Measurements from ENCODE around the gene COPS3.

Gene COPS3

GRCh38 chr17:17201907-17202306 lies 79.1 kb downstream of the COPS3 start:
- CTCF ChIA-PET = interaction anchor here (0.6 kb wide), 1 partner anchor 49 kb away, joined by 6 read pairs; no protein-coding TSS in a partner anchor
- TF ChIP-seq, protein P1, sequence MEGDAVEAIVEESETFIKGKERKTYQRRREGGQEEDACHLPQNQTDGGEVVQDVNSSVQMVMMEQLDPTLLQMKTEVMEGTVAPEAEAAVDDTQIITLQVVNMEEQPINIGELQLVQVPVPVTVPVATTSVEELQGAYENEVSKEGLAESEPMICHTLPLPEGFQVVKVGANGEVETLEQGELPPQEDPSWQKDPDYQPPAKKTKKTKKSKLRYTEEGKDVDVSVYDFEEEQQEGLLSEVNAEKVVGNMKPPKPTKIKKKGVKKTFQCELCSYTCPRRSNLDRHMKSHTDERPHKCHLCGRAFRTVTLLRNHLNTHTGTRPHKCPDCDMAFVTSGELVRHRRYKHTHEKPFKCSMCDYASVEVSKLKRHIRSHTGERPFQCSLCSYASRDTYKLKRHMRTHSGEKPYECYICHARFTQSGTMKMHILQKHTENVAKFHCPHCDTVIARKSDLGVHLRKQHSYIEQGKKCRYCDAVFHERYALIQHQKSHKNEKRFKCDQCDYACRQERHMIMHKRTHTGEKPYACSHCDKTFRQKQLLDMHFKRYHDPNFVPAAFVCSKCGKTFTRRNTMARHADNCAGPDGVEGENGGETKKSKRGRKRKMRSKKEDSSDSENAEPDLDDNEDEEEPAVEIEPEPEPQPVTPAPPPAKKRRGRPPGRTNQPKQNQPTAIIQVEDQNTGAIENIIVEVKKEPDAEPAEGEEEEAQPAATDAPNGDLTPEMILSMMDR (conservative IDR thresholded peaks at IDR 0.05; ENCODE audit: low read depth) = no peak
- POLR2A ChIA-PET (ENCODE audit: low non-redundant PET) = no interaction called here
- no peak overlapping the region for H3K27ac ChIP-seq
- no peak for DNase-seq (ENCODE audit: low spot score)

GRCh38 chr17:17201271-17201670 lies 79.8 kb downstream of the COPS3 start:
- ChIA-PET POLR2A (ENCODE audit: low non-redundant PET) (interaction anchor here (0.7 kb wide), 1 partner anchor 10 kb away, joined by 6 read pairs; no protein-coding TSS in a partner anchor), CTCF (interaction anchor here (0.8 kb wide), 1 partner anchor 18 kb away, joined by 5 read pairs; no protein-coding TSS in a partner anchor)
- H3K27ac ChIP-seq = no peak overlapping the region
- DNase-seq (ENCODE audit: low spot score) = no peak
- TF ChIP-seq, protein P1 (conservative IDR thresholded peaks at IDR 0.05; ENCODE audit: low read depth) = no peak

DNA sequence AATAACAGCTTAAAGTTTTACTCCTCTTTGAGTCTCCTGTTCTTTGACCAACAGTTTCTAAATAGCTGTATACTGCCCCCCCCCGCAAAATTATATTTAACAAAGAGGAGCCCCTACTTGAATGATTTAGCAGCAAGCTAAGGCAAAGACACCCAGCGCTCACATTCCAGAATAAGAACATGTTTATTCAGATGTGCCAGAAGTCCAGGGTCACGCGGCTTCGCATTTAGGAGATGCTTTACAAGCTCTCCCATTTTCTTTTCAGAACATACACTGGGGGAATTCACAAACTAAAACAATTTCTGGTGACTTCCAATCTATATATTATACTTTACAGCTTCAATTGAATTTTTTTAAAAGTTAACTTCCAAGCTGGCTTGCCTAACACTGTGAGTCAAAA lies 80.2 kb downstream of the COPS3 start:
- POLR2A ChIA-PET (ENCODE audit: low non-redundant PET) = interaction anchor here (0.7 kb wide), 1 partner anchor 9 kb away, joined by 6 read pairs; no protein-coding TSS in a partner anchor
- H3K27ac ChIP-seq = no peak overlapping the region
- TF ChIP-seq, protein P1 (conservative IDR thresholded peaks at IDR 0.05; ENCODE audit: low read depth) = no peak
- no peak for DNase-seq (ENCODE audit: low spot score)
- CTCF ChIA-PET = interaction anchor here (0.6 to 0.9 kb wide), 3 partner anchors 17 to 541 kb away, joined by 3 to 5 read pairs (median 5); no protein-coding TSS in a partner anchor

DNA sequence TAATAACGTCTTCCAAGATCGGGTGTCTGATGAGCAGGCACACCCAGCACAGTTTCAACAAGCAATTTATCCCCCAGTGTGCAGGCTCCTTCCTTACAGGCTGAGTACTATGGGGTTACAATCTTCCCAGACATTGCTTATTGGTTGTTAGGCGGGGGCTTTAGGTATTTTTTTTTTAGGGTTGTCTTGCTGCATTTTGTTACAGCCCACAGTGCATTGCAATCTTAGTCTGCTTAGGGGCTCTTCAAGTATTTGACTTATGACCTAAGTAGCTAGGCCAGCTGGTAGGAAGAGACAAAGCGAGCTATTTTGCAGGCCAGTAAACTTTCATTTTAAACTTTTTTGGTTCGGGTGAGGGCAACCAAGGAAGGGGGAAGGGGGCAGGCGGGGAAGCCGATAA lies 80.7 kb downstream of the COPS3 start:
- TF ChIP-seq, protein P1 (conservative IDR thresholded peaks at IDR 0.05; ENCODE audit: low read depth) = no peak
- ChIA-PET CTCF (interaction anchor here (0.6 to 0.9 kb wide), 2 partner anchors 27 to 541 kb away, joined by 3 to 5 read pairs; no protein-coding TSS in a partner anchor), POLR2A (ENCODE audit: low non-redundant PET) (no interaction called here)
- H3K27ac ChIP-seq = no peak overlapping the region
- no peak for DNase-seq (ENCODE audit: low spot score)

DNA sequence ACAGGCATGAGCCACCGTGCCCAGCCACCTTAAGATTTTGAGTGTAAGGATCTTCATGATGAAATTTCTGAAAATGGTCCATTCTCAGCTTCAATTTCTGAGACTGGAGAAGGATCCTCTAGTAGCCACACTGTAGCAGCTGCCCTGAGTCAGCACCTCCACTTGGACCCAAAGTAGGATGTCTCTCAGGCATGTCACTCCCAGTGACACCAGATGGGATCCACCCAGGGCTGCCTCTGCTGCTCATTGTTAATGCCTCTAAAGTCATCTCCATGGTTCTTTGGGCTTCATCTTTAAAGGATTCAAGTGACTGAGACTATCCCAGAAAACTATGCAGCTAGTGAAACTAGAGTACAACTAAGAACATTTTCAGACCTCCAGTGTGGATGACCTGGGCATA lies 82.8 kb downstream of the COPS3 start:
- no peak overlapping the region; the same call in 1 of the 2 replicates for H3K27ac ChIP-seq
- no peak for DNase-seq (ENCODE audit: low spot score)
- ChIA-PET POLR2A (ENCODE audit: low non-redundant PET) (no interaction called here), CTCF (interaction anchor here (0.7 kb wide), 1 partner anchor 83 kb away, joined by 4 read pairs; the partner anchor contains the start of gene COPS3)
- TF ChIP-seq, protein P1 (conservative IDR thresholded peaks at IDR 0.05; ENCODE audit: low read depth) = no peak

GRCh38 chr17:17196776-17197175 lies 84.3 kb downstream of the COPS3 start:
- DNase-seq (ENCODE audit: low spot score) = no peak
- TF ChIP-seq, protein P1 (conservative IDR thresholded peaks at IDR 0.05; ENCODE audit: low read depth) = no peak
- ChIA-PET CTCF (interaction anchor here (0.6 kb wide), 2 partner anchors 366 to 825 kb away, joined by 4 to 5 read pairs; no protein-coding TSS in a partner anchor), POLR2A (ENCODE audit: low non-redundant PET) (interaction anchor here (0.6 kb wide), 1 partner anchor 36 kb away, joined by 3 read pairs; no protein-coding TSS in a partner anchor)
- no peak overlapping the region for H3K27ac ChIP-seq
